Coronary artery (tissue), 2 donors: Measurements from ENCODE around the gene GALNT18.

Source experiments
- DNase-seq: peaks from one replicate; pipeline ENCODE4 v3.0.0-alpha.2; 2017; ENCODE audit warnings: low spot score
- H3K27ac ChIP-seq, 2 donors: fragments of 200-600 bp; sonication (generic); one replicate each; pipeline ENCODE4 v1.5.1; 2016 to 2019
- H3K4me3 ChIP-seq: fragments of 200-600 bp; sonication (generic); 2 replicates; pipeline ENCODE4 v1.5.1; 2016; ENCODE audit warnings: mild to moderate bottlenecking, moderate library complexity
- CTCF ChIP-seq: fragments of 200-600 bp; sonication (generic); IDR thresholded peaks from one replicate; pipeline ENCODE4 v1.5.1; 2019; ENCODE audit warnings: antibody characterized with exemption

GALNT18 gene

GRCh38 chr11:11513422-11513821 is 108.4 kb downstream of the GALNT18 start:
- no peak for DNase-seq
- no peak for TF ChIP-seq CTCF
- no peak overlapping the region for H3K27ac ChIP-seq
- H3K4me3 ChIP-seq = no peak overlapping the region

- no peak overlapping the region for H3K27ac ChIP-seq
- DNase-seq = no peak
- no peak overlapping the region for H3K4me3 ChIP-seq
- TF ChIP-seq CTCF = no peak
Observed at GRCh38 chr11:11512929-11513328, 108.9 kb downstream of the GALNT18 start.

- no peak for TF ChIP-seq CTCF
- no peak for DNase-seq
- Histone ChIP-seq H3K27ac (no peak overlapping the region), H3K4me3 (no peak overlapping the region)
Observed at GRCh38 chr11:11512502-11512901, 109.3 kb downstream of the GALNT18 start.

- no peak for DNase-seq
- TF ChIP-seq CTCF = no peak
Observed at GRCh38 chr11:11512090-11512489, 109.7 kb downstream of the GALNT18 start.

GRCh38 chr11:11510939-11511338 is 110.9 kb downstream of the GALNT18 start:
- no peak for TF ChIP-seq CTCF
- no peak for DNase-seq
- Histone ChIP-seq H3K27ac (no peak overlapping the region), H3K4me3 (no peak overlapping the region)

More at GRCh38 chr11:11512090-11512489, 109.7 kb downstream of the GALNT18 start:
- no peak overlapping the region for H3K4me3 ChIP-seq
- no peak overlapping the region for H3K27ac ChIP-seq

GRCh38 chr11:11505692-11506091 is 116.1 kb downstream of the GALNT18 start:
- no peak overlapping the region for H3K27ac ChIP-seq
- no peak for TF ChIP-seq CTCF
- H3K4me3 ChIP-seq = no peak overlapping the region
- DNase-seq = no peak

GRCh38 chr11:11505190-11505589 is 116.6 kb downstream of the GALNT18 start:
- H3K4me3 ChIP-seq = no peak overlapping the region
- H3K27ac ChIP-seq = no peak overlapping the region
- no peak for TF ChIP-seq CTCF
- no peak for DNase-seq
